Activated T-helper 17 cell treated with anti-CD3 and anti-CD28 coated beads, Interleukin-2, amount 50 U/mL, for 72 hours (primary cell): Measurements from ENCODE around the gene CNDP1. TPM values are rescaled to one million over a fixed set of nuclear protein-coding genes. Genes with fewer than 3 reads are reported as not detected.

Experiments used
- total RNA-seq, 2 donors: library from RNA; stranded (reverse); gene quantifications; one replicate each; pipeline ENCODE4 v1.2.3, GENCODE V29; 2022

Gene CNDP1
- total RNA-seq, 2 donors from 2014 or later, result 0.26 TPM; not detected in 1

Other genes starting within 250 kb of the CNDP1 start
- gene CYB5A, start 242.5 kb upstream of the CNDP1 start, total RNA-seq, result 10 to 100 TPM; 32.5 to 33.6 TPM
- gene C18orf63, start 218.7 kb upstream of the CNDP1 start, total RNA-seq, result not detected
- gene DIPK1C, start 77.2 kb upstream of the CNDP1 start, total RNA-seq, result not detected
- 100 to 1,000 TPM; 141 to 217 TPM for gene CNDP2, start 38.1 kb upstream of the CNDP1 start, total RNA-seq
- 10 to 100 TPM; 17.9 to 22.5 TPM for gene ZNF407, start 63.4 kb downstream of the CNDP1 start, total RNA-seq